ENCODE data around the gene ACVR2B.

Gene ACVR2B

DNA sequence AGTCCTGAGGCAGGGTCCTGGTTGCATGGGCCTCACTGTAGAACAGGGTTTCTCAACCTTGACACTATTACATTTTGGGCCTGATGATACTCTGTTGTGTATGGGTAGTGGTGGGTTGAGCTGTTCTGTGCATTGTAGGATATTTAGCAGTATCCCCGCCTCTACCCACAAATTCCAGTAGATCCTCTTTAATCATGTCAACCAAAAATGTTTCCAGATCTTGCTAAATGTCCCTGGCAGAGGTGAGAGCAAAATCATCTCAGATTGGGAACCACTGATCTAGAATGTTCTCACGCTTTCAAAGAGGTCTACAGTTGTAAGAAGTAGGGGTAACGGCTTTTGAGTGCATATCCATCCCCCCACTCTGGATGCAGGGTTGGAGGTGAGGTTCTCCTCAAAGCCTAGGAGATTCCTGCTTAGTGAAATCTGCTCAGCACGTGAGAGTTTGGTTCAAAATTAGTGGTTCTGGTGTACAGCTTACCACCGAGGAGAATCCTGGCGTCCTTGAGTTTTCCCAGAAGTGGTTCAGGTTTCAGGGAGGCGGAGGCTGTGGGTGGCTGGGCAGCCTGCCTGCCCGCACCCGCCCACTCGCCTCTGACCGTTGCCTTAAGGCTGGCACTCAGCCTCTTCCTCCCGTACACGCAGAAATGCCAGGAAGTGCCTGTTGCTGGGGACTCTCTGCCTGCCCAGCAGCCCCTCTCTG, 5.3 kb downstream of the ACVR2B start:
- DNase-seq: no peak

DNA sequence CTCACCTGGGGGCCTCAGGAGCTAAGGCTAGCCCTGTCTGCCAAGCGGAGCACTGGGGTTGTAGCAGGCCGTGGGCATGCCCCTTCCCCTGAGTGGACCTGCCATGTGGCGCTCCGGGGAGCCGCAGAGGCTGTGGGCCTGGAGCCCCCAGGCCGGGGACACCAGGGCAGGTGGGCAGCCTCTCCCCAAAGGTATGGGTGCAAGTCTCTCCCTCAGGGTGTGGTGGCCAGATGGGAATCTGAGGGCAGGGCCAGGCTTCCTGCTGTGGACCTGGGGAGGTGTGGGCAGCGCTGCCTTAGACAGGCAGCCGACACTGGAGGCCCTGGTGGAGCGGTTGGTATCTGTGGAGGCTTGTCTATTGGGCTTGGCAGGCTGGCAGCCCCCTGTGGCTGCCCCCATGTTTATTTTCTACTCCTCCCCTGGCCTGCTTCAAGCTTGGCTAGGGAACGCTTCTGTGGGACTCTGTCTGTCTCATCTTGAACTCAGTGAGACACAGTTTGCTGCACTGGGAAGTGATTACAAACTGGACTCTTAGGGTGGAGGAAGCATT, 5.9 kb downstream of the ACVR2B start:
- no peak for DNase-seq

DNA sequence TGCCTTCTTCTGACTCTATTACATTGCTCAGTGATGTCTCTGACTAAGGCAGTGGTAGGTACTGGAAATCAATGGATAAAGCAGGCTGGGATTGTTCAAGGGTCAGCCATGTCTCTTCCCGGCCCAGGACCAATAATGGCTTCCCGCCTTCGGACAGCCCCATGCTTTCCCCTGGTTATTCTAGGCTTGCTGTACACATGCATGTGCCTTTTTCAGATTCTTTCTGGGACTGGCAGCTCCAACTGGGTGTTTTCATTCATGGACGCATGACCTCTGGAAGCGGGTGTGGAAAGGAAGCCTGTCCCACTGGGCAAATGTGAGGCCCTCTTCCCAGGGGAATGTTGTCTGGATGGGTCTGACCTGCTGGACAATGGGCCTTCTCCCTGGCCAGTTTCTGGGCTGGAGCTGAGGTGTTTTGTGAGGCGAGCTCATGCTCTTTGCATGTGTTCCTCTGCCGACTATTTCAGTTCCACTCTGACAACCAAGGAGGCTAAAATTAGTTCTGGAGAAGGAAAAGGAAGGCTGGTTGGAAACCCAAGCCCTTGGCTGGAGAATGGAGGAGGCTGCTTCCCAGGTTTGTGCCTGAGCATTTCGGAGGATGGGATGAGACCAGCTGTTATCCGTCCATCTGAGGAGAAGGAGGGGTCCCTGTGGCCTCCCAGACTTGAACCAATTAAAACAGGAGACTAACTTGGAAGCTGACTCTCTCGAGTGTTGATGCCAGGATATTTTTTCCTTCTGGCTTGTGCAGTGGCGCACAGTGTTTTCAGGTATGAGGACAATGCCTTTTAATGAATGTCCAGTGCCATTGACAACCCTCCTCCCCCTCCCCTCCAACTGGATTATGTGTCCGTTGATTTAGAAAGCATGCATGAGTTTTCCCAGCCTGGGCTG, 6.9 kb downstream of the ACVR2B start:
- DNase-seq: no peak

DNA sequence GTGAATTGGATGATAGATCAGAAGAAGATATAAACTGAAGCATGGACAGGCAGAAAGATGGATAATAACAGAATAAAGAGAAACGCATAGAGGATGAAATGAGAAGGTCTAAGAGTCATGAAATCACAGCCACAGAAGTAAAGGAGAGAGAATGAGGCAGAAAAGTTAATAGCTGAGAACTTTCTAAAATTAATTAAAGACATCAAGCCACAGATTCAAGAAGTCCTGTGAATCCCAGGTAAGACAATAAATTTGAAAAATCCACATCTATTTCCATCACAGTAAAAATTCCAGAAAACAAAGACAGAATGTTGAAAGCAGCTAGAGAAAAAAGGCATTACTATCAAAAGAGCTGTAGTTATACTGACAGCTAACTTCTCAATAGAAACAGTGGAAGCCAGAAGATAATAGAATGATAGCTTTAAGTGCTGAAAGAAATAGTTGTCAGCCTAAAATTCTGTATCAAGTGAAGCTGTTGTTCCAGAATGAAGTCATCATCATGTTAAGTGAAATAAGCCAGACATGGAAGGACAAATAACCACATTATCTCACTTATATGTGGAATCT, 12.0 kb downstream of the ACVR2B start:
- DNase-seq: no peak

DNA sequence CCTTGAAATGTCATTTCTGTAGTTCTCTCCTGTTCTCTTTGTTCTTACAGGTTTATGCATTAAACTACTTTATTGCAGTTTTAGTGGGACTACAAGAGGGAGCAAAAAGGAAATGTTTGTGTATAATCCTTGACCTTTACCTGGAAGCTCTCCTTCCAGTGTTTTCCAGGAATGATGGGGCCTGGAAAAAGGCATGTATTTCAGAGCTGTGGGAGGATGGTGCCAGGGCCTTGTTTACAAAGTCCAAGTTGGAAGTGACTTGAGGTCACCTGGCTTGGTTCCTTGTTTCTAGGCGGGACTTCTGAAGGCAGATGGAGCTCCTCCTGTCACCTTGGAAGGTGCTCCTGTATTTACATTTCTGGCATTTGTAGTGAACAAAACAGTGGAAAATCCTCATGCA, 15.1 kb downstream of the ACVR2B start:
- no peak for DNase-seq

DNA sequence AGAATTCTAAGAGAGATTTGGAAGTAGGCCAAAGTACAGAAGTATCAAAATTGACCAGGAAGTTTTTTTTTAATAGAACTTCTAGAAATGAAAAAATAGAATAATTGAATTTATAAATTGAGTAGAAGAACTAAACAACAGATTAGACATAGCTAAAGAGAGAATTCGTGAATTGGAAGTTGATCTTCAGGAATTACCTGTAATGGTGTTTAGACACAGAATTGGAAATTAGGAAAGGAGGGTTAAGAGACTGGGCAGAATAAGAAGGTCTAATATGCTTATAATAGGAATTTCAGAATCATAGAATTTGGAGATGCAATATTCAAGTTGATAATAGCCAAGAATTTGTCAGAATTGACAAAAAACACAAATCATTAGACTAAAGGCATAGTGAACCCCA, 16.2 kb downstream of the ACVR2B start:
- DNase-seq: no peak

DNA sequence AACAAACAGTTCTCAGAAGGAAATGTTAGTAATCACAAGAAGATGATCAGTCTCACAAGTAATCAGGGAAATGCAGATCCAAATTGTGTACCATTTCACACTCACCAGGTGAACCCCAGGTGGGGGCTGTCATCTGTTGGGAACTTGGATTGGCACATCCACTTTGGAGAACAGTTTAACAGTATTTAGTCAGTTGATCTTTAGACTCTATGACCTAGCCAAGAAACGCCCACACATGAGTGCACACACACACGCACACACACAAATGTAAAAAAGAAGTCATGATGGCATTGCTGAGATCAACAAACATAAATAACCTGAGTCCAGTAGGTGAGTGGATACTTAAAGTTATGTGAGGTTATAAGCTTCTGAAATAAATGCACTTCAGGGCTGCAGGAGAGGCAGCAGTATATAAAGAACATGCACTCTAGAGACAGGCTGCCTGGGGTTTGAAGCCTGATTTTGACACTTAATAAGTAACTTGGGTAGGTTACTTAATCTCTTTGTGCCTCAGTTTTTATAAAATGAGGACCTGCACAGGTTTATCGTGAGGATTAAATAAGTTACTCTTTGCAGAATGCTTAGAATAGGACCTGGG, 17.7 kb downstream of the ACVR2B start:
- DNase-seq: no peak

DNA sequence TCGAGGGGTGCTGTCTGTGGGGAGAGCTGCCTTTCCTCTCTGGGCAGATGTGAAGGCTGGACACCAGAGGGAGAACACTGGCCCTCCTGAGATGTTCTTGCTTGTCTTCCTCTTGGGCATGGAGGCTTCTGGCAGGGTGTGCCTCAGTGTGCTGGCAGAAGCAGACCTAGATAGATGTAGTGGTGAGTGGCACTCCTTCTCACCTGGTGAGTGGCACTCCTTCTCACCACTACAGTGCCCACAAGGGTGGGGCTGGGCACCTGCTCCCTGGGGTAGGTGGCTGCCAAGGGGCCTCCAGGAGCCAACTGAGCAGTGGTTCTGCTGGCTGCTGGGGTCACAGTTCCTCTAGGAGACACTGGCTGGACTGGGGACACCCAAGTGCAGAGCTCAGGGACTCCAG, 18.7 kb downstream of the ACVR2B start:
- no peak for DNase-seq

DNA sequence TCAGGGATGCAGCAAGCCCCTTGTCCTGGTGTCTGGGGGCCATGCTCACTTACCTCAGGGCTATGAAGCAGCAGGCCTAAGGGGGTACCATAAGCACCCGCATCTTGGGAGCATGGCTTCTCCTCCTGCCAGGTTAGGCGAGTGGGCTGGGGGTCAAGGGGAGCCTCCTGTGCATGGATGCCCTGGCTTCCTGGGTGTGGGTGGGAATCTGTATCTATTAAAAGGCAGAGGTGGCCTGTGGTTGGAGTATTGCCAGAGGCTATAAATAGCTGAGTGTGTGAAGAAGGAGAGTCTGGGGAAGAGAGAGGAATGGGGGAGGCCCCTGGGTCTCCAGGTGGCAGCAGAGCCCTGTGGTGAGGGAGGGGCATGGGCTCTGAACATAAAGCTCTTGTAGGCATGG, 19.5 kb downstream of the ACVR2B start:
- DNase-seq: no peak

DNA sequence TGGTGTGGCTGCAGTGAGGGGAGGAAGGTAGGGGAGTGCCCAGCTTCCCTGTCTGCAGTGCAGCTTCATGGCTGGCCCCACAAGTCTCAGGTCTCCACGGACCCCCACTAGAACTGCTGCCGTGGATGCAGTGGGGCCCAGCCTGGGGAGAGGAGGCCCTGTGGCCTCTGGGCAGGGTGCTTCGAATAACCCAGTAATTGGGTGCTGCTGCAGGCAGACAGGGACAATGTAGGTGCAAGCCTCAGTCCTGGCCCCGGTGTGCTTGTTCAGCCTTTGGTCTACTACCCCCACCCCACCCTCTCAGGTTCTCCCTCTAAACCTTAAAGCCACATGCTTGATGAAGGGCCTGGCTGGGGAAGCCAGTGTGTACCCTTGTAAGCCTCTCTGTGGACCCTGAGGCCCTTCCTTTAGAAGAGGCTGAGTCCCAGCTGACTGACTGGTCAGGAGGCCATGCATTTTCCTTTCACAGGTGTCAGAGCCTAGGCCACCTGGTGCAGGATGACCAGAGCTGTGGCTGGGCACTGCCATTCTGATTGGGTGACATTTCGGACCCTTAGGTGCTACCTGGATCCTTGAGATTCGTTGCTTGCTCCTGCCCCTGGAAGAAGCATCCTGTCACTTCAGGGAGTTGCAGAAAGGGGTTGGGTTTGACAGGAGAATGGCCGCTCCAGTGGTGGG, 21.4 kb downstream of the ACVR2B start:
- no peak for DNase-seq

DNA sequence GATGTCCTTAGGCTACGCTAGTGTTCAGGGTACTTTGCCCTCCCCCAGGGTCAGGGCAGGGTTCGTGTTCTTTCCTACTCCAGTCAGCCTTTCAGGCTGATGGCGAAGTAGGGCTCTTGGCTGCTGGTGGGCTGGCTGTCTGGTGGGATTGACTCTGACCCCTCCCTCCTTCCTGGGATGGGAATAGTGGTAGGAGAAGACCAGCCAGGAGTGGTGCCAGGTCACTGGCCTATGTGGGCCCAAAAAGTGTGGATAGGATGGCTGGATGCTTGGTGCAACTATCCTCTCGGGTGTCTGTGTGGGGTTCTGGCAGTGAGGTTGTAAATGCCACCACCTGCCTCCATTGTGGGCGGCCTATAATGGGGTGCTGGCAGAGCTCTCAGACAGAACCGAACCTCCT, 22.0 kb downstream of the ACVR2B start:
- no peak for DNase-seq

DNA sequence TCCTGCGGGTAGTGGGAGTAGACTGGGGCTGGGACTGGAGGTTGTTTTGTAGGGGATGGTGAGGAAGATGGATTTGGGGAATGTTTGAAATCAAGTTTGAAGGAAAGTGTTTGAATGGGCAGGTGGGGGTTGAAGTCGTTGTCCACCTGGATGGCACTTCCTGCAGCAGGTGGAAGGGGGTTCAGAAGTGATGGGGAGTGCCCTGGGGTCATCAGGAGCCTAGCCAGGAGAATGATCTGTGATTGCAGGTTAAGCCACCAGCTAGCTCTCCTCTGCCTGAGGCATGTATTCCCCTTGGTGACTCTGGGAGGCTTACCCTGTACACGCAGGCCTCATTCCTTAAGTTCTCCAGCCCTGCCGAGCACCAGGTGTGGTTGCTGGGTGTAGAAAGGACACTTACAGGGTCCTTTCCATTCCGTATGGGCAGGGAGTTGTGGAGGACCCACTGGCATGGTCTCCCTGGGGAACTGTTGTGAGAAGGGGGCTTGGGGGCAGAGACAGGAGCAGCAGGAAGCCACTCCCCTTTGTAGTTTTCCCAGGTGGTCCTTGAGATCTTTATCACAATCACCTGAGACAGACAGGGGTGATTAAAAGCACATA, 22.6 kb downstream of the ACVR2B start:
- DNase-seq: no peak

DNA sequence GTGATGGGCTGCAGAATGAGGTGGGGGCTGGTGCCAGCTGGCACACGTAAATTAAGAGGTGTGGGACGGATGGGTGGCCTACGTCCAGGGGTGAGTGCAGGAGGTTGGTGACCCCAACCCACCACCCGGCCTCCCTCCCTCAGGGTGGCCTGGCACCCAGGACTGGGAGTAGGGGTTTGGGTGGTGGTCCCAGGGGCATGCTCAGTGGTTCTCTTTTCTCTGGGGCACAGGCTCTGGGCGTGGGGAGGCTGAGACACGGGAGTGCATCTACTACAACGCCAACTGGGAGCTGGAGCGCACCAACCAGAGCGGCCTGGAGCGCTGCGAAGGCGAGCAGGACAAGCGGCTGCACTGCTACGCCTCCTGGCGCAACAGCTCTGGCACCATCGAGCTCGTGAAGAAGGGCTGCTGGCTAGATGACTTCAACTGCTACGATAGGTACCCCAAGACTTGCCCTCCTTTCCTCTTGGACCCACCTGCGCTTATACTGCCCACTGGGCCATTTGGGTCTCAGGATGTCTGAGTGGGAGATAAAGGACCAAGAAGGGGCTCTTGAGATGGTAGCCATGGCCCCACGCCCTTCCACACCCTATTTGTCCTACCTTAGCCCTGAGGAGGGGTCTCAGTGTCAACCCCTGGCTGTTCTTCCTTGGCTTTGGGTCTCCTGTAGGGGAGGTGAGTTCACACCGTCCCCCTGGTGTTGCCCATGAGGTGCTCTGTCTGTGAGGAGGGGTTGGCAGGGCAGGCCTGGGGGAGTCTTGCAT, 23.5 kb downstream of the ACVR2B start:
- no peak for DNase-seq

DNA sequence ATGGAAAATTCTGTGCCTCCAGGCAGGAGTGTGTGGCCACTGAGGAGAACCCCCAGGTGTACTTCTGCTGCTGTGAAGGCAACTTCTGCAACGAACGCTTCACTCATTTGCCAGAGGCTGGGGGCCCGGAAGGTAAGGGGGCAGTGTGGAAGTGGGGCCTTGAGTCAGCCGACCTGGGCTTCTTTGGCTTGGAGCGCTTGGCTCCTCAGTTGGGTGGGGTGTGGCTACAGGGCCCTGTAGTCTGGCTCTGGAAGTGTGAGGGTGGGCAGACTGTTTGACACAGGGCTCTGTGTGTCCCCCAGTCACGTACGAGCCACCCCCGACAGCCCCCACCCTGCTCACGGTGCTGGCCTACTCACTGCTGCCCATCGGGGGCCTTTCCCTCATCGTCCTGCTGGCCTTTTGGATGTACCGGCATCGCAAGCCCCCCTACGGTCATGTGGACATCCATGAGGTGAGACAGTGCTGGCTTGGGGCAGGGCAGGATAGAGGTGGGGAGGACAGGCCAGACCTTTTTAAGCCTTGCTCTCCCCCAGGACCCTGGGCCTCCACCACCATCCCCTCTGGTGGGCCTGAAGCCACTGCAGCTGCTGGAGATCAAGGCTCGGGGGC, 24.3 kb downstream of the ACVR2B start:
- DNase-seq: no peak

DNA sequence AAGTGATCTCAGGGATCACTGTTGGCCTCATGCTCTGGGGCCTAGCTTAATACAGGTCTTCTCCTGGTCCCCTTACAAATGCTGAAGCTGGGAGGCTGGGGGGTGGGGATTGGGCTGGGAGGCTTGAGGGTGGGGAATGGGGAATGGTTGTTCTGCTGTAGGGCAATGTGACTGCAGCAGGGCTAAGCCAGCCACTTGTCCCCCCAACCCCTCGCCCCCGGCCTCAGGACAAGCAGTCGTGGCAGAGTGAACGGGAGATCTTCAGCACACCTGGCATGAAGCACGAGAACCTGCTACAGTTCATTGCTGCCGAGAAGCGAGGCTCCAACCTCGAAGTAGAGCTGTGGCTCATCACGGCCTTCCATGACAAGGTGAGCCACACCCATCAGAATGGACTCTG, 25.2 kb downstream of the ACVR2B start:
- no peak for DNase-seq

DNA sequence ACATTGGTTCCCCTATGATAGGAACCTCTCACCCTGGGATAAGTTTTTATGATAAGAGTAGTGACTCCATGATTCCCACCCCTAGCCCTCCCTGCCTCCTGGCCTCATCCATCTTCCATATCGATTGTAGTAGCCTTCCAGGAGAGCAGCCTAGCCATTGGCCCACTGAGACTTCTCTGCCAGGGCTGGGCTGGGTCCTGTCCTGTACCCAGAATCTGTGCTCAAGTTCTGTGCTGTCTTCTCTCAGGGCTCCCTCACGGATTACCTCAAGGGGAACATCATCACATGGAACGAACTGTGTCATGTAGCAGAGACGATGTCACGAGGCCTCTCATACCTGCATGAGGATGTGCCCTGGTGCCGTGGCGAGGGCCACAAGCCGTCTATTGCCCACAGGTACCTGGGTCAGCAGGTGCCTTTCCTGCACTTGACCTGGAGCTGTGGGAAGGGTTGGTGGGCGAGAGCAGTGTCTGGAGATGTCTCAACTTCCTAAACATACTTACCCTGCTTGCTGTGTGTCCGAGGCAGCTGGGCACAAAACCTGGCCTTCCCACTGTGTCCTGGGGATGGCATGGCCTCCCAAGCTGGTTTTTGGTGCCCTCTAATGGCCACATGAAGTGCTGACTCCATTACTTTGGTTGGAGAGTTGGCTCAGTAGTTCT, 25.9 kb downstream of the ACVR2B start:
- peak; percentile 41 for DNase-seq

DNA sequence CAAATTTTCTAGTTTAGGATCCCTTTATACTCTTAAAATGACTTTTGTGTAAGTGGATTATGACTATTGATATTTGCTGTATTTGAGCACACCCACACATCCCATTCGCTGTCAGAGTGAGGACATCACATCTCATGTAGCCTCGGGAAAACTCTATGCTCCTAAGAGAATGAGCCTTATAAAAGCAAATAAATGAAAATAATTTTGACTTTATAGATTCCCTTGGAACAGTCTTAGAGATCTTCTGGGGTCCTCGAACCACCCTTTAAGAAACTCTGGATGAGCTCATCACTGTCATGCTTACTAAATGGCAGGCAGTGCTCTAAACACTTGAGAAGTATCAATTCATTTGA, 26.4 kb downstream of the ACVR2B start:
- DNase-seq: no peak

DNA sequence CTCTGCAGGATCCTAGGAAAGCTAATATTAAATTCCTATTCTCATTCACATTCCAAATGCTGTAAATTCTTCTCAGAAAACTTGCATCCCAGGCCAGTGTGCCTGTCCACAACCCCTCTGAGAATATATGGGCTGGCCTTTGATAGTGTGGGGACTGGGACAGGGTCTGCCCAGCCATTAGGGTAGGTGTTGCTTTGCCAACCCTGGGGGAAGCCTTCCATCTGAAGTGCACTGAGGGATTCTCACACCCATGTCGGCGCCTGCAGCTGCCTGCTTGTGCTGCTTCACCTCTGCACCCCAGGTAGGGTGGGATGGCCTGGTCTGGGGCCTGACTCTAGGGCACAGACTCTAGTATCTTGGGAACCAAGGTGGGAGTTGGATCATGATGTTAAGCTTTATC, 27.2 kb downstream of the ACVR2B start:
- DNase-seq: no peak

DNA sequence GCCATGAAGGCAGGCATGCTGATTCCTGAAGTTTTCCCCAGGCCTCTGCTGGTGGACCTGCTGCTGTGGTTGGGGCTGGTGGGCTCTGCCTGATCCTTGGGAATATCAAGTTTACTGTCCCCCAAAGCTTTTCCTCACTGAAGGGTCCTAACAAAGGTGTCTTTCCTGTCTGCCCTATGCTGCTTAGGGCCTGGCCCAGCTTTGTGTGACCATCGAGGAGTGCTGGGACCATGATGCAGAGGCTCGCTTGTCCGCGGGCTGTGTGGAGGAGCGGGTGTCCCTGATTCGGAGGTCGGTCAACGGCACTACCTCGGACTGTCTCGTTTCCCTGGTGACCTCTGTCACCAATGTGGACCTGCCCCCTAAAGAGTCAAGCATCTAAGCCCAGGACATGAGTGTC, 29.3 kb downstream of the ACVR2B start:
- DNase-seq: no peak

DNA sequence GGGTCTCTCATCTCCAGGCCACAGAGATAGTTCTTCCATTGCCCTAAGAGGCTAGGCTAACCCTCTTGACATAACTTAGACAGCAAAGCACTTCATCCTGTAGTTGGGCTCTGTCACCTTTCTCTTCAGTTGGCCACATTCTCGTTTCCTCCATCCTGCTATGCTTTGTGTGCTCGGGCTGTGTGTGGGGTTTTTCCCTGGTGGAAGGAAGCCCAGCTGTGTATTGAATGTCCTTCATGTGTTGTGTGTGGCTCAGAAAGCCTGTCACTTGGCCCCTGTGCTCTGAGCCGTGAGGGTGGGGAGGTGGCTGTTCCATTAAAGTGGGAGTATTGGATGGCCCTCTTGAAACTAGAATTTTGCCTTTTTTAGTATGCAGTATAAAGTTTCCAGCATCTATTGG, 33.6 kb downstream of the ACVR2B start:
- no peak for DNase-seq

DNA sequence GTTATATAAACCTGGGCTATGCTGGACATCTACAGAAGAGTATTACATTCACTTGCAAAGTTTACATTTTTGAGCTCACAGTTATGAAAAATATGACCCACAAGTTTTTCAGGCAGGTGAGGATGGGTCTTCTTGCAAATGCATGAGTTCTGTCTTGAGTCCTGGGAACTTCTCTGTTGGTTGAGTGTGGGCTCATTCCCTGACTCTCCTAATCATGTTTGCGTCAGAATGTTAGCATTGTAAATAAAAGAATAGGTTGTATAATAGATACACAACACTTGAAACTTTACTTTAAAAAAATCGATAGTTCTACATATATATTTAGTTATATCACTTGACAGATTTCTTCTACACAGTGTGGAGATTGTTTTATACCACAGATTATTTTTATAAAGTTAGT, 35.3 kb downstream of the ACVR2B start:
- no peak for DNase-seq

All from stimulated activated CD4-positive, alpha-beta T cell treated with anti-CD3 and anti-CD28 coated beads, Interleukin-12 subunit alpha, Interleukin-12 subunit beta, amount 100 ng/mL, for 4 hours (primary cell).